ENCODE results near the gene ENGASE. TPM values are rescaled to one million over a fixed set of nuclear protein-coding genes. Genes with fewer than 3 reads are reported as not detected.

The ENGASE gene
- total RNA-seq, 2 donors from 2014 or later: 24.9 to 50.8 TPM

DNA sequence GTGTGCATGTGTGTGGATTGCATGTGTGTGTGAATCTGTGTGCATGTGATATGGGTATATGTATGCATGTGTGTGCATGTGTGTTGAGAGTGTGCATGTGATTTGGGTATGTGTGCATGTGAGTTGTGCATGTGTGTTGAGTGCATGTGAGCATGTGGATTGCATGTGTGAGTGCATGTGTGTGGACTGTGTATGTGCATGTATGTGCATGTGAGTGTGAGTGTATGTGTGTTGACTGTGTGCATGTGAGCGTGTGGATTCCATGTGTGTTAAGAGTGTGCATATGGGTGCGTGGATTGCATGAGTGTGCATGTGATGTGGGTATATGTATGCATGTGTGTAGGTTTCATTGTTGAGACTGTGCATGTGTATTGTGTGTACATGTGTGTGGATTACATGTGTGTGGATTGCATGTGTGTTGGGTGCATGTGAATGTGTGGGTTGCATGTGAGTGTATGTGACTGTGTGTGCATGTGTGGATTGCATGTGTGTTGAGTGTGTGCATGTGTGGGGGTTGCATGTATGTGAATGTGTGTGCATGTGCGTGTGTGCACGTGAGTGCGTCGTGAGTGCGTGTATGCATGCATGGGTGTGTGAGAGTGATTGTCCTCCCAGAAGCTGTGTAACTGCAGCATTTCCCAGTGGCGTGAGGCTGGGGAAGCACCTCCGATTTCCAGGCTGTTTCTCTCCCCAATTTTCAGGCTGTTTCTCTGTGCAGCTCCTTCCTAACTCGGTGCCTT is 31.3 kb upstream of the ENGASE start:
- TF ChIP-seq POLR2A (IDR thresholded peaks at IDR 0.05): no peak
- TF ChIP-seq, protein P1, sequence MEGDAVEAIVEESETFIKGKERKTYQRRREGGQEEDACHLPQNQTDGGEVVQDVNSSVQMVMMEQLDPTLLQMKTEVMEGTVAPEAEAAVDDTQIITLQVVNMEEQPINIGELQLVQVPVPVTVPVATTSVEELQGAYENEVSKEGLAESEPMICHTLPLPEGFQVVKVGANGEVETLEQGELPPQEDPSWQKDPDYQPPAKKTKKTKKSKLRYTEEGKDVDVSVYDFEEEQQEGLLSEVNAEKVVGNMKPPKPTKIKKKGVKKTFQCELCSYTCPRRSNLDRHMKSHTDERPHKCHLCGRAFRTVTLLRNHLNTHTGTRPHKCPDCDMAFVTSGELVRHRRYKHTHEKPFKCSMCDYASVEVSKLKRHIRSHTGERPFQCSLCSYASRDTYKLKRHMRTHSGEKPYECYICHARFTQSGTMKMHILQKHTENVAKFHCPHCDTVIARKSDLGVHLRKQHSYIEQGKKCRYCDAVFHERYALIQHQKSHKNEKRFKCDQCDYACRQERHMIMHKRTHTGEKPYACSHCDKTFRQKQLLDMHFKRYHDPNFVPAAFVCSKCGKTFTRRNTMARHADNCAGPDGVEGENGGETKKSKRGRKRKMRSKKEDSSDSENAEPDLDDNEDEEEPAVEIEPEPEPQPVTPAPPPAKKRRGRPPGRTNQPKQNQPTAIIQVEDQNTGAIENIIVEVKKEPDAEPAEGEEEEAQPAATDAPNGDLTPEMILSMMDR (IDR thresholded peaks at IDR 0.05): no peak
- H3K4me3 ChIP-seq: no peak overlapping the region
- no peaks in the 10 kb centered on the region for H3K36me3 ChIP-seq (replicated peaks in 1 of 2; ENCODE audit: insufficient read depth in 1 of 2, low read depth in 2 of 2)
- 78 to 87% methylated on average over 10 of the region's 10 CpGs for WGBS, 2 donors
- intact Hi-C loops (cut with DNase I): no loop called here
- ATAC-seq: no peak
- no peak overlapping the region for H3K27ac ChIP-seq
- no peaks in the 10 kb centered on the region for H3K27me3 ChIP-seq
- peaks cover 3% of the 10 kb centered on the region for H3K4me1 ChIP-seq
- no peaks in the 10 kb centered on the region for H3K9me3 ChIP-seq
- DNase-seq: no peak

DNA sequence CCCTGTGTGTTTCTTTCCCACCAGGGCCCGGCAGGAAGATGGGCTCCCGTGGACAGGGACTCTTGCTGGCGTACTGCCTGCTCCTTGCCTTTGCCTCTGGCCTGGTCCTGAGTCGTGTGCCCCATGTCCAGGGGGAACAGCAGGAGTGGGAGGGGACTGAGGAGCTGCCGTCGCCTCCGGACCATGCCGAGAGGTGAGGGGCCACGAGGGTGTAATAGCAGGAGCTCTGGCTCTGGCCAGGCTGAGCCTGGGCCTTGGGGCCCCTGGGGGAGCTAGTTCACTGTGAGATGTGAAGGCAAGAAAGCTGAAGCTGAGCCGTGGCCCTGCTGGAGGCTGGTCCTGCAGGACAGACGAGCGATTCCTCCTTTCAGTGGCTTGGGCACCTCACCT is 30.7 kb upstream of the ENGASE start:
- DNase-seq: no peak
- H3K36me3 ChIP-seq (replicated peaks in 1 of 2; ENCODE audit: insufficient read depth in 1 of 2, low read depth in 2 of 2): no peaks in the 10 kb centered on the region
- no peak overlapping the region for H3K27ac ChIP-seq
- intact Hi-C loops (cut with DNase I): no loop called here
- no peak overlapping the region for H3K4me3 ChIP-seq
- TF ChIP-seq, protein P1 (IDR thresholded peaks at IDR 0.05): no peak
- TF ChIP-seq POLR2A (IDR thresholded peaks at IDR 0.05): no peak
- H3K4me1 ChIP-seq: peaks cover 3% of the 10 kb centered on the region
- ATAC-seq: no peak
- 44 to 69% methylated on average over 3 to 8 of the region's 12 CpGs for WGBS, 2 donors
- no peaks in the 10 kb centered on the region for H3K9me3 ChIP-seq
- H3K27me3 ChIP-seq: no peaks in the 10 kb centered on the region

DNA sequence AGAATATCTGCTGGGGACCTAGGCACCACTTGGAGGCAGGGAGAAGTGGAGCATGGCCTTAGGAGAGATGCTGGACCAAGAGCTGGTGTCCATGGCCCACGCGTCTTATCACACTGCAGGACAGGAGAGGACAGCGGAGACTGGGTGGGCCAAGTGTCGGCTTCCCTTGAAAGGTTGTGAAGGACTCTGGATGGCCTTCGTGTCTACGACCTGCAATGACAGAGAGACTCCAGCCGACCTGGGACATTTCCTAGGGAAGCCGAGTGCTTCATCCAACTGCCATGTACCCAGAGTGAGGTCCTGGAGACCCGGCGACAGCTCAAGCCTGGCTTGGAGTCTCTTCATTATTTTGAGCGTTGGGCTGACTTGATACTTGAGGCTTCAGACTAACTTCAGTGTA is 30.2 kb upstream of the ENGASE start:
- Histone ChIP-seq H3K9me3 (no peaks in the 10 kb centered on the region), H3K27ac (no peak overlapping the region), H3K36me3 (replicated peaks in 1 of 2; ENCODE audit: insufficient read depth in 1 of 2, low read depth in 2 of 2) (no peaks in the 10 kb centered on the region), H3K4me3 (no peak overlapping the region), H3K4me1 (peaks cover 3% of the 10 kb centered on the region), H3K27me3 (no peaks in the 10 kb centered on the region)
- intact Hi-C loops (cut with DNase I): no loop called here
- DNase-seq (no peak), ATAC-seq (no peak)
- 70 to 84% methylated on average over 11 of the region's 11 CpGs for WGBS, 2 donors
- TF ChIP-seq, protein P1 (IDR thresholded peaks at IDR 0.05): no peak
- no peak for TF ChIP-seq POLR2A (IDR thresholded peaks at IDR 0.05)

DNA sequence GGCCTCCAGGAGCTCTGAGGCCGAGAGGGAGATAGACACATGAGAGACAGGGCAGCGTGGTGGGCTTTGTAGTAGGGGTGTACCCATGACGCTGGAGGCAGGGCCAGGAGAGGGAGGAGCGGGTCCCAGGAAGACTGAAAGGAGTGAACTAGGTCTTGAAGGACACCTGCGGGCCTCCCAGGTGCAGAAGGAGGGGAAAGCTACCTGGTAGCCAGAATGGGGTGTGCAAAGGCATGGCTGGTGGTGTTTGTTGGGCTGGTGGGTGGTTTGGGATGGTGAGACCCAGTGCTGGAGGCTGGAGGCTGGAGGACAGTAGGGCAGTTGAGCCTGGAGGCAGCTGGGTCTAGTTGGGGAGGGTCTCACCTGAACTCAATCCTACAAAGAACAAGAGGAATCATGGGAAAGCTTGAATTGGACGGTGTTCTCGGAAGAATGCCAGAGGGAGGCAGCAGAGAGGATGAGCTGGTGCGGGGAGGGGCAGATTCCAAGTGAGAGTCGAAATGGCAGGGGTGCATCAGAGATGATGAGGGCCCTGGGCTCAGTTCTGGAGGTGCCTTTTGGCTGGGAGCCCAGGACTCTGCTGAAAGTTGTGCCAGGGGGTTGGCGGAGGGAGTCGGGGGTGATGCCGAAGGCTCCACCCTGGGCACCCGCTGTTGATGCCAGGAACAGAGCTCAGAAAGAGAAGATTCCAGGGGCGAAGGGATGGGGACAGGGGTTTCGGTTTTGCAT is 29.5 kb upstream of the ENGASE start:
- H3K27me3 ChIP-seq: no peaks in the 10 kb centered on the region
- no peaks in the 10 kb centered on the region for H3K9me3 ChIP-seq
- intact Hi-C loops (cut with DNase I): no loop called here
- TF ChIP-seq, protein P1 (IDR thresholded peaks at IDR 0.05): no peak
- TF ChIP-seq POLR2A (IDR thresholded peaks at IDR 0.05): no peak
- no peak overlapping the region for H3K4me3 ChIP-seq
- peaks cover 3% of the 10 kb centered on the region for H3K4me1 ChIP-seq
- no peak overlapping the region for H3K27ac ChIP-seq
- ATAC-seq (no peak), DNase-seq (no peak)
- 59 to 68% methylated on average over 15 of the region's 15 CpGs for WGBS, 2 donors
- H3K36me3 ChIP-seq (replicated peaks in 1 of 2; ENCODE audit: insufficient read depth in 1 of 2, low read depth in 2 of 2): no peaks in the 10 kb centered on the region

Measured in body of pancreas (tissue), 4 donors.